ENCODE measurements around the gene ZNF670. TPM values are rescaled to one million over a fixed set of nuclear protein-coding genes. Genes with fewer than 3 reads are reported as not detected.
A peak's percentile ranks its signal among the peaks of the same experiment; 100 is the strongest.
"Not testable (repeated sequence)": the region's sequence is repeated elsewhere in the genome, so short reads cannot be mapped to it uniquely, and the experiment has no call there.

Gene ZNF670
- total RNA-seq (2014; rRNA removed; shearing (Covaris generic)) (1.4 and 4.6 TPM in 2 replicates), polyA plus RNA-seq (2016; fragmentation: Nextera tagmentation; extraction: Ambion mirVana) (2.8 and 2.9 TPM in 2 replicates)

DNA sequence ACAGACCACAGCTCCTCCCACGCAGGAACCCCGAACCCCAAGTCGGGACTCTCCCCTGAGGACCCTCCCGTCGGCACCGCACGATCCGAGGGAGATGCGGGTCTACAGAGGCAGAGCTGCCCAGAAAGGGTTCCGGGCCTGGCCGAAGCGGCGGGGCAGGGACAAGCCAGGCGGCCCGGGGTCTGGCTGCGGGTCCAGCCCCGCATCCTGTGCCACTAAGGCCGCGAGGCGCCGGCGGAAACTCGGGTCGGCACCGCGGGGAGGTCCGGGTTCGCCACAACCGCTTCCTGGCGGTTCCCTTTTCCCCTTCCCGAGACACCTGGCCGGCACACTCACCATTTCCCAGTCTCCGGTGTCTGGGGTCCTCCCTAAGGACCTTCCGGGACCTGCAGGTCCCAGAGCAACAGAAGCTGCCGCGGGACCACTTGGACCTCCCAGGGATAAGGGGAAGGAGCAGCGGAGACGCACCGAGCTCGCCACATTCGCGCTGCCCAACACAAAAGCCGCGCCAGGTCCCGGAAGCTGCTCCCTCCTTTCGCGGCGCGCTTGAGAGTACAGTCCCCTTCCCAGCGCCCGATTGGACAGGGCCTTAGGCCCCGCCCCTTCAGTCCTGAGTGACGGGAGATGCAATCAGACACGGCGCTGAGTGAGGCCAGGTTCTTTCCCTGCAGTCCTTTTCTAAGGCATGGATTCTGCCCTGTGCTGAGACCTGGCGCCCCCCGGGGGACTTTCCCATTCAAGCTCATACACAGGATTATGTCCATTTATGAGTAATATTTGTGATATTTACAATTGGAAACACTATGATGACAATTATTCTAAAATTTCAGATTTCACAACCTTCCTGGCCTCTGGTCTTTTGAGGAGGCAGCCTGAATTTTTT is at the start of gene ZNF670:
Gene ZNF670 (minus strand): TSS at position 554 of the 883 bp plus-strand sequence. CDS start 215 bp downstream, at position 339.
- in situ Hi-C loops (cut with MboI) = no loop called here

DNA sequence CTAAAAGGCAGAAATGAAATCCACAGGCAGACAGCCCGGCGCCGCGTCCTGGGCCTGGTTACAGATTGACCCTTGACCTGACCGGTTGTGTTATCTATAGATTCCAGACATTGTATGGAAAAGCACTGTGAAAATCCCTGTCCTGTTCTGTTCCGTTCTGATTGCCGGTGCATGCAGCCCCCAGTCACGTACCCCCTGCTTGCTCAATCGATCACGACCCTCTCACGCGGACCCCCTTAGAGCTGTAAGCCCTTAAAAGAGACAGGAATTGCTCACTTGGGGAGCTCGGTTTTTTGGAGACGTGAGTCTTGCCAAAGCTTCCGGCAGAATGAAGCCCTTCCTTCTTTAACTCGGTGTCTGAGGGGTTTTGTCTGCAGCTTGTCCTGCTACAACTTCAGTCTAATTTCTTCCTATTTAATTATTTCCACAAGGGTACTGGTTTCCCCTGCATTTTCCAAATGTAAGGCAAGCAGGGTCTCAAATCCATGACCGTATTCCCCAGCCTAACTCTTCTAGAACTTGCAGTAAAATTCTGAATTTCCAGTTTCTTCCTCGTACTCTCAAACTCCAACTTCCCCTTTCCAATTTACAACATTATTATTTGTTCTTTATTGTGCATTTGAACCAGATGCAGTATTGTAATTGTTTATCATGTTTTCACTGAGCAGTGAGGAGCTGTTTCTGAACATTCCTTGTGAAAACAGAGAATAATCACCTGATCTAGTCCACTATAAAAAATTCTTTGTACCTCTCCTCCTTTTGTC is 49.1 kb upstream of the ZNF670 start:
- H3K9me3 ChIP-seq (ENCODE audit: low read depth); H3K36me3 ChIP-seq (ENCODE audit: low read depth); in situ Hi-C loops (cut with MboI); DNase-seq; H3K9me2 ChIP-seq (ENCODE audit: insufficient read depth); H3F3A ChIP-seq (ENCODE audit: insufficient read depth); H4K20me1 ChIP-seq (ENCODE audit: insufficient read depth); H3K79me2 ChIP-seq (ENCODE audit: insufficient read depth); H3K27me3 ChIP-seq (replicated peaks; ENCODE audit: insufficient read depth); H3K4me1 ChIP-seq (ENCODE audit: insufficient read depth): not testable (repeated sequence)
- Histone ChIP-seq H2AFZ (peak overlapping the region; percentile 63), H3K4me2 (ENCODE audit: unreplicated experiment) (peak overlapping the region; percentile 80), H3K9ac (peak overlapping the region; percentile 45), H3K27ac (0 out of 2 replicates have a peak overlapping the region, but pooled peaks have one; percentile 22), H3K4me3 (peak overlapping the region; percentile 71)
- 22 to 26% methylated on average over 13 of the region's 18 CpGs for WGBS, 2 experiments (ENCODE audit: low coverage in 1 of 2, low lambda C conversion rate in 2 of 2, missing lambda C conversion rate in 2 of 2)

More for the DNA sequence above, at the start of gene ZNF670:
- 1 to 2% methylated on average over 48 to 57 of the region's 57 CpGs for WGBS, 2 experiments (ENCODE audit: low coverage in 1 of 2, low lambda C conversion rate in 2 of 2, missing lambda C conversion rate in 2 of 2)
- no peaks in the 10 kb centered on the region for H4K20me1 ChIP-seq (ENCODE audit: insufficient read depth)
- peak within 1 kb of the TSS; percentile 86 for H3K9ac ChIP-seq
- peak within 1 kb of the TSS; percentile 98 for H2AFZ ChIP-seq
- H3K4me1 ChIP-seq (ENCODE audit: insufficient read depth) = peaks cover 10% of the 10 kb centered on the region
- peak within 1 kb of the TSS; percentile 96 for H3K4me3 ChIP-seq
- peak; percentile 99 for DNase-seq
- H3K27me3 ChIP-seq (replicated peaks; ENCODE audit: insufficient read depth) = no peaks in the 10 kb centered on the region
- peak within 1 kb of the TSS; percentile 96 for H3K4me2 ChIP-seq (ENCODE audit: unreplicated experiment)
- no peaks in the 10 kb centered on the region for H3F3A ChIP-seq (ENCODE audit: insufficient read depth)
- no peak for TF ChIP-seq EZH2 (IDR thresholded peaks at IDR 0.05; ENCODE audit: insufficient read depth, poor library complexity, severe bottlenecking)
- TF ChIP-seq EZH2phosphoT487 (IDR thresholded peaks at IDR 0.05; ENCODE audit: insufficient read depth, low read depth) = no peak
- H3K9me3 ChIP-seq (ENCODE audit: low read depth) = no peaks in the 10 kb centered on the region
- H3K9me2 ChIP-seq (ENCODE audit: insufficient read depth) = no peaks in the 10 kb centered on the region
- no peaks in the 10 kb centered on the region for H3K36me3 ChIP-seq (ENCODE audit: low read depth)
- 0 out of 2 replicates have a peak within 1 kb of the TSS, but pooled peaks have one; percentile 17 for H3K27ac ChIP-seq
- 0 out of 2 replicates have a peak, but pooled peaks cover 19% of the 10 kb centered on the region for H3K79me2 ChIP-seq (ENCODE audit: insufficient read depth)

DNA sequence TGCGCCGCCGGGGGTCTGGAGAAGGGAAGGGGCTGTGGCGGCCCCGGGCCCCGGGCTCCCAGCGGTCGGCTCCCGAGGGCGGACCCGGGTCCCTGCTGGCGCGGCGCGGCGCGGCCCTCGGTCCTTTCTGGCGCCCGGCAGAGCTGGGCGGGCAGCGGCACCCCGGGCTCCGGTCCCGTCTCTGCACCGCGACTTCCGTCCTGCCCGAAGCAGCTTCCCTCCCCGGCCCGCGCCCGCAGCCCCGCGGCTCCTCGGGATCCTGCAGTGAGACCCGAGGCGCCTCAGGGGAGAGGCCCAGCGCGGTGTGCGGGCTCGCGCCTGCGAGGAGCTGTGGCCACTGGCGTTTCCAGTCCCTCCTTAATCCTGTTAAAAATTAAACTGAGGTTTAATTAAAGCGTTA is 48.0 kb upstream of the ZNF670 start:
- H3K9ac ChIP-seq; in situ Hi-C loops (cut with MboI): not testable (repeated sequence)
- no CpG with 5 or more reads among the region's 46 CpGs for WGBS, 2 experiments (ENCODE audit: low coverage in 1 of 2, low lambda C conversion rate in 2 of 2, missing lambda C conversion rate in 2 of 2)

DNA sequence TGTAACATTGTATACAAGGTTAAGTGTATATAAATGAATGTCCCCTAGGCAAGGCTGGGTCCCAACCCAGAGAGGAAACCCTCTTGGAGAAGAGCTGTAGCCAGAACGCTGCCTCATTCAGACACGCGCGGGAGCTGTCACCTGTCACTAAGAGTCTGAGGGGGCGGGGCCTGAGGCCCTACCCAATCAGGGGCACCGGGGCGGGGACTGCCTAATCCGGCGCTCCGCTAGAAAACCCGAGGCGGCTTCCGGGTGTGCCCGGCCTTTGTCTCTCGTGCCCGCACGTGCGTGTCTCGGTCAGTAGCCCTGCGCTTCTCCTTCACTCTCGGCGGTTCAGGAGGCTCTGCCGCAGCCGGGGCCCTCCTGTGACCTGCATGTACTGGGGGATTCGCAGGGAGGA is 47.6 kb upstream of the ZNF670 start:
- not testable (repeated sequence) for DNase-seq
- no CpG with 5 or more reads among the region's 25 CpGs for WGBS, 2 experiments (ENCODE audit: low coverage in 1 of 2, low lambda C conversion rate in 2 of 2, missing lambda C conversion rate in 2 of 2)

More for the DNA sequence above, 48.0 kb upstream of the ZNF670 start:
- H3K27ac ChIP-seq; H3K79me2 ChIP-seq (ENCODE audit: insufficient read depth); H3K4me3 ChIP-seq; DNase-seq; H4K20me1 ChIP-seq (ENCODE audit: insufficient read depth); H3K4me1 ChIP-seq (ENCODE audit: insufficient read depth); H3K4me2 ChIP-seq (ENCODE audit: unreplicated experiment); H3K27me3 ChIP-seq (replicated peaks; ENCODE audit: insufficient read depth); H3K9me3 ChIP-seq (ENCODE audit: low read depth); H3K36me3 ChIP-seq (ENCODE audit: low read depth); H3K9me2 ChIP-seq (ENCODE audit: insufficient read depth); H3F3A ChIP-seq (ENCODE audit: insufficient read depth); H2AFZ ChIP-seq: not testable (repeated sequence)

More for the DNA sequence above, 47.6 kb upstream of the ZNF670 start:
- H3K4me1 ChIP-seq (ENCODE audit: insufficient read depth); H3K27ac ChIP-seq; H3K4me3 ChIP-seq; H4K20me1 ChIP-seq (ENCODE audit: insufficient read depth); H3K4me2 ChIP-seq (ENCODE audit: unreplicated experiment); H3K27me3 ChIP-seq (replicated peaks; ENCODE audit: insufficient read depth); H3F3A ChIP-seq (ENCODE audit: insufficient read depth); H3K9me3 ChIP-seq (ENCODE audit: low read depth); in situ Hi-C loops (cut with MboI); H2AFZ ChIP-seq; H3K36me3 ChIP-seq (ENCODE audit: low read depth); H3K9ac ChIP-seq; H3K9me2 ChIP-seq (ENCODE audit: insufficient read depth); H3K79me2 ChIP-seq (ENCODE audit: insufficient read depth): not testable (repeated sequence)

All from GM23248 (cell line).